ENCODE measurements around the gene SOD3.

The SOD3 gene

GRCh38 chr4:24837781-24838180, 42.4 kb downstream of the SOD3 start:
- H3K4me3 ChIP-seq (ENCODE audit: low read depth, low read length): no peak overlapping the region
- DNase-seq (ENCODE audit: low read depth): no peak

GRCh38 chr4:24840362-24840761, 45.0 kb downstream of the SOD3 start:
- no peak overlapping the region for H3K4me3 ChIP-seq (ENCODE audit: low read depth, low read length)
- peak; percentile 27 for DNase-seq (ENCODE audit: low read depth)

More at GRCh38 chr4:24837781-24838180, 42.4 kb downstream of the SOD3 start:
- TF ChIP-seq, protein P1, sequence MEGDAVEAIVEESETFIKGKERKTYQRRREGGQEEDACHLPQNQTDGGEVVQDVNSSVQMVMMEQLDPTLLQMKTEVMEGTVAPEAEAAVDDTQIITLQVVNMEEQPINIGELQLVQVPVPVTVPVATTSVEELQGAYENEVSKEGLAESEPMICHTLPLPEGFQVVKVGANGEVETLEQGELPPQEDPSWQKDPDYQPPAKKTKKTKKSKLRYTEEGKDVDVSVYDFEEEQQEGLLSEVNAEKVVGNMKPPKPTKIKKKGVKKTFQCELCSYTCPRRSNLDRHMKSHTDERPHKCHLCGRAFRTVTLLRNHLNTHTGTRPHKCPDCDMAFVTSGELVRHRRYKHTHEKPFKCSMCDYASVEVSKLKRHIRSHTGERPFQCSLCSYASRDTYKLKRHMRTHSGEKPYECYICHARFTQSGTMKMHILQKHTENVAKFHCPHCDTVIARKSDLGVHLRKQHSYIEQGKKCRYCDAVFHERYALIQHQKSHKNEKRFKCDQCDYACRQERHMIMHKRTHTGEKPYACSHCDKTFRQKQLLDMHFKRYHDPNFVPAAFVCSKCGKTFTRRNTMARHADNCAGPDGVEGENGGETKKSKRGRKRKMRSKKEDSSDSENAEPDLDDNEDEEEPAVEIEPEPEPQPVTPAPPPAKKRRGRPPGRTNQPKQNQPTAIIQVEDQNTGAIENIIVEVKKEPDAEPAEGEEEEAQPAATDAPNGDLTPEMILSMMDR (IDR thresholded peaks at IDR 0.05; ENCODE audit: control insufficient read depth, extremely low read depth, insufficient read depth): no peak

DNA sequence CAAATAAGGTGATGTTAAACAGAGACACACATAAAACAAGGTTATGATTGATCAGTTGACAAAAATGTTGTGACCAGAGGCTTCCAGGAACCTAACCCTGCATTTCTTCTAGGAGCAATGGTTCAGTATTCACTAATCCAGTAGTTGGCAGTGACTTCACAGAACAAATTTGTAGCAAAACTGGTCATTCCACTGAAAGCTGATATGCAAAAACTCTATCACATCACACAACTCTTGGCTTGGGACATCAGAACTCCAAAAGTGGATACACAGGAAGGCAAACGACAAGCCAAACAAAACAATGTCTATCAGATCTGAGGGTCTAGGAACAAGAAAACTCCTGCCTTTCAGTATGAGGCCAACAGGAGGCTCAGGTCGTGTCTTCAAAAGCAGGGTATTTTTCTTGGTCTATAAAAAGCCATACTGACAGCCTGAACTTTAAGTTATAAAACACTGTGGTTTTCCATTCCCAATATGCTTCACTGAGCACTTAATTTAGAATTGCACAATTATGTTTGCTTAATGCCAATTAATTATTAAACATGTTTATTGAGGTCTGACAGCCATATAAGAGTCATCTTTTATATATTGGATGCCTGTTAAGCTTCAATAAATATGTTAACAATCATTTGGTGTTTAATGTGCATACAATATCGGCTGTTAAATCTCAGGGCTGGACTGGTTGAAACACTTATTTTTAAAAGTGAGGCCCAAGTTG, 45.6 kb downstream of the SOD3 start:
- DNase-seq (ENCODE audit: low read depth): peak; percentile 89
- peak overlapping the region; percentile 23; the same call in 1 of the 2 replicates for H3K4me3 ChIP-seq (ENCODE audit: low read depth, low read length)

More at GRCh38 chr4:24840362-24840761, 45.0 kb downstream of the SOD3 start:
- TF ChIP-seq, protein P1 (IDR thresholded peaks at IDR 0.05; ENCODE audit: control insufficient read depth, extremely low read depth, insufficient read depth): no peak

GRCh38 chr4:24842356-24842755, 47.0 kb downstream of the SOD3 start:
- TF ChIP-seq, protein P1 (IDR thresholded peaks at IDR 0.05; ENCODE audit: control insufficient read depth, extremely low read depth, insufficient read depth): no peak
- DNase-seq (ENCODE audit: low read depth): no peak
- H3K4me3 ChIP-seq (ENCODE audit: low read depth, low read length): no peak overlapping the region

More for the DNA sequence above, 45.6 kb downstream of the SOD3 start:
- TF ChIP-seq, protein P1 (IDR thresholded peaks at IDR 0.05; ENCODE audit: control insufficient read depth, extremely low read depth, insufficient read depth): no peak

DNA sequence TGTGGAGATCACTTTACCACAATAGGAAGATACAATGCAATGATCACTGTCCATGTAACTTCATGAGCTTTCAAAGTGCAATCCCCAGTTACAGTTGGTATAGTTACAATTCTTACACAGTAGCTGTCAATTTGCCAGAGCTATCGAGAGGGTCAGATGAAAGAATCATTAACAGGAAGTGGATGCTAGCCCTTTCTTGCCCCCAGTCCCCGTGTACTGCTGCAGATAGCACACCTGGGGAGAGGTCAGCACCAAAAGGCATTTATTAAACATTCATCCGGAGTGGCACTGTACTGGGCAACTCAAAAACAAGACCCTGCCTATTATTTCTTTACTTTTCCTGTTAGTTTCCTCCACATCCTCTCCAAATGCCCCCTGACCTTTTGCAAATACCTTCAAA, 47.7 kb downstream of the SOD3 start:
- no peak for DNase-seq (ENCODE audit: low read depth)
- no peak overlapping the region for H3K4me3 ChIP-seq (ENCODE audit: low read depth, low read length)
- TF ChIP-seq, protein P1 (IDR thresholded peaks at IDR 0.05; ENCODE audit: control insufficient read depth, extremely low read depth, insufficient read depth): no peak

DNA sequence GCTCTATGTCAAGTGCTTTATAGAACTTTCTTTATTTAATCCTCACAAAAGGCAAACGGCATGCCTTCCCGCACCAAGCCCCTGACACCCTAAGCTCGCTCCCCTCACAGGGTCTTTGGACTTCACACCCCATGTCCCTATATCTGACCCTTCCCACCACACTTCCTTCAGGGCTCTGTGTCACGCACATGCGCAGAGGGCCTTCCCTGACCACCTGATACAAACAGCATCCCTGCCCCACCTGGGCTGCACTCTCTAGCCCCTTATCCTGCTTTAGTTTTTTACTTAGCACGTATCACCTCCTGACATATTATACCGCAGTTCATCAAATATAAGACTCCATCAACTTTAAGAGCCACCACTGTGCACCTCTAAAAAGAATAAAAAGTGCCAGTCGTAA, 49.8 kb downstream of the SOD3 start:
- TF ChIP-seq, protein P1 (IDR thresholded peaks at IDR 0.05; ENCODE audit: control insufficient read depth, extremely low read depth, insufficient read depth): no peak
- no peak overlapping the region for H3K4me3 ChIP-seq (ENCODE audit: low read depth, low read length)
- no peak for DNase-seq (ENCODE audit: low read depth)

GRCh38 chr4:24845902-24846301, 50.5 kb downstream of the SOD3 start:
- TF ChIP-seq, protein P1 (IDR thresholded peaks at IDR 0.05; ENCODE audit: control insufficient read depth, extremely low read depth, insufficient read depth): no peak

More at GRCh38 chr4:24845902-24846301, 50.5 kb downstream of the SOD3 start:
- DNase-seq (ENCODE audit: low read depth): no peak
- H3K4me3 ChIP-seq (ENCODE audit: low read depth, low read length): no peak overlapping the region

All from LNCaP clone FGC (cell line).